Epidermal melanocyte (primary cell): ENCODE results near the gene DAPK1.
A peak's percentile ranks its signal among the peaks of the same experiment; 100 is the strongest.

Experiments used
- DNase-seq: peaks from one replicate; pipeline ENCODE4 v3.0.0; 2011; ENCODE audit warnings: low spot score; ENCODE audit not compliant: insufficient read length

DAPK1 gene

GRCh38 chr9:87592554-87593358 lies 95.1 kb downstream of the DAPK1 start:
- DNase-seq: no peak

- no peak for DNase-seq
Measured at GRCh38 chr9:87593359-87593980, 95.8 kb downstream of the DAPK1 start.

- DNase-seq: no peak
Measured at GRCh38 chr9:87594194-87594593, 96.5 kb downstream of the DAPK1 start.

- DNase-seq: no peak
Measured at GRCh38 chr9:87594662-87595061, 97.0 kb downstream of the DAPK1 start.

GRCh38 chr9:87595610-87596009 lies 97.9 kb downstream of the DAPK1 start:
- DNase-seq: no peak

GRCh38 chr9:87596862-87597261 lies 99.2 kb downstream of the DAPK1 start:
- no peak for DNase-seq

GRCh38 chr9:87597710-87598443 lies 100.2 kb downstream of the DAPK1 start:
- no peak for DNase-seq

GRCh38 chr9:87599901-87600610 lies 102.4 kb downstream of the DAPK1 start:
- no peak for DNase-seq

GRCh38 chr9:87601176-87601575 lies 103.5 kb downstream of the DAPK1 start:
- DNase-seq: no peak

GRCh38 chr9:87601595-87601994 lies 103.9 kb downstream of the DAPK1 start:
- DNase-seq: no peak

- no peak for DNase-seq
Measured at GRCh38 chr9:87602933-87603643, 105.4 kb downstream of the DAPK1 start.

GRCh38 chr9:87603854-87604490 lies 106.3 kb downstream of the DAPK1 start:
- DNase-seq: no peak

- no peak for DNase-seq
Measured at GRCh38 chr9:87604886-87605588, 107.4 kb downstream of the DAPK1 start.

- no peak for DNase-seq
Measured at GRCh38 chr9:87605676-87606075, 108.0 kb downstream of the DAPK1 start.

GRCh38 chr9:87606841-87607521 lies 109.3 kb downstream of the DAPK1 start:
- peak; percentile 77 for DNase-seq

- DNase-seq: no peak
Measured at GRCh38 chr9:87607859-87608258, 110.2 kb downstream of the DAPK1 start.

- no peak for DNase-seq
Measured at GRCh38 chr9:87609002-87609401, 111.3 kb downstream of the DAPK1 start.

GRCh38 chr9:87609486-87609885 lies 111.8 kb downstream of the DAPK1 start:
- no peak for DNase-seq
